GM21515 (cell line): ENCODE measurements around the gene PDHA1.

Experiments used
- ATAC-seq: cut with Tn5 transposase; IDR thresholded peaks from one replicate; pipeline ENCODE4 v1.9.1; 2021; ENCODE audit not compliant: unreplicated experiment

Gene PDHA1

GRCh38 chrX:19343535-19344408 lies at the start of gene PDHA1:
TSS of gene PDHA1 (plus strand) at chrX:19343927. CDS start at chrX:19344038, 111 bp downstream.
- peak; percentile 98 for ATAC-seq

- ATAC-seq, result no peak
Observed at GRCh38 chrX:19303256-19303880, 40.4 kb upstream of the PDHA1 start.

- no peak for ATAC-seq
Observed at GRCh38 chrX:19326567-19326966, 17.2 kb upstream of the PDHA1 start.

GRCh38 chrX:19331831-19332230 lies 11.9 kb upstream of the PDHA1 start:
- ATAC-seq, result no peak

- ATAC-seq, result no peak
Observed at GRCh38 chrX:19332983-19333382, 10.7 kb upstream of the PDHA1 start.

GRCh38 chrX:19334945-19335626 lies 8.6 kb upstream of the PDHA1 start:
- ATAC-seq, result no peak

GRCh38 chrX:19342331-19342906 lies 1.3 kb upstream of the PDHA1 start:
- no peak for ATAC-seq

GRCh38 chrX:19343085-19343534 lies 617 bp upstream of the PDHA1 start:
- no peak for ATAC-seq

GRCh38 chrX:19344661-19345060 lies 934 bp downstream of the PDHA1 start:
- ATAC-seq, result no peak

GRCh38 chrX:19347916-19348315 lies 4.2 kb downstream of the PDHA1 start:
- ATAC-seq, result no peak

- no peak for ATAC-seq
Observed at GRCh38 chrX:19349264-19349663, 5.5 kb downstream of the PDHA1 start.

GRCh38 chrX:19350941-19351384 lies 7.2 kb downstream of the PDHA1 start:
- ATAC-seq, result peak; percentile 97

- no peak for ATAC-seq
Observed at GRCh38 chrX:19354625-19355024, 10.9 kb downstream of the PDHA1 start.

- ATAC-seq, result no peak
Observed at GRCh38 chrX:19358521-19358920, 14.8 kb downstream of the PDHA1 start.

- ATAC-seq, result no peak
Observed at GRCh38 chrX:19360903-19361302, 17.2 kb downstream of the PDHA1 start.

- no peak for ATAC-seq
Observed at GRCh38 chrX:19361701-19362100, 18.0 kb downstream of the PDHA1 start.

- ATAC-seq, result no peak
Observed at GRCh38 chrX:19368576-19368975, 24.8 kb downstream of the PDHA1 start.

- no peak for ATAC-seq
Observed at GRCh38 chrX:19370061-19370460, 26.3 kb downstream of the PDHA1 start.

- no peak for ATAC-seq
Observed at GRCh38 chrX:19372170-19372546, 28.4 kb downstream of the PDHA1 start.

GRCh38 chrX:19372547-19373331 lies 29.0 kb downstream of the PDHA1 start:
- no peak for ATAC-seq
